Aorta (tissue), 5 donors: Measurements from ENCODE around the gene UBR4. TPM values are rescaled to one million over a fixed set of nuclear protein-coding genes. Genes with fewer than 3 reads are reported as not detected.

ENCODE experiments used
- ATAC-seq: fragments of 200-7000 bp; cut with Tn5 transposase; one replicate; pipeline ENCODE4 v1.9.1; 2022; ENCODE audit warnings: moderate library complexity; ENCODE audit not compliant: low FRiP score
- DNase-seq, 2 donors: peaks; one replicate each; pipeline ENCODE4 v3.0.0-alpha.2; 2020
- H3K27ac ChIP-seq, 2 donors: one replicate each; pipeline ENCODE4 v1.5.1; 2013; ENCODE audit warnings: low read length in 2 of 2, mild to moderate bottlenecking in 2 of 2, moderate library complexity in 2 of 2, control low read depth in 1 of 2, inconsistent platforms in 1 of 2, low read depth in 1 of 2
- H3K27me3 ChIP-seq, 2 donors: one replicate each; pipeline ENCODE4 v1.6.1; 2013; ENCODE audit warnings: control low read depth in 1 of 2, low read length in 1 of 2, mild to moderate bottlenecking in 1 of 2, moderate library complexity in 1 of 2; ENCODE audit not compliant: insufficient read depth in 2 of 2, control insufficient read depth in 1 of 2
- H3K36me3 ChIP-seq, 2 donors: one replicate each; pipeline ENCODE4 v1.6.1; 2013; ENCODE audit warnings: control low read depth in 1 of 2, low read length in 1 of 2, mild to moderate bottlenecking in 1 of 2; ENCODE audit not compliant: insufficient read depth in 2 of 2, control insufficient read depth in 1 of 2
- H3K4me1 ChIP-seq, 2 donors: one replicate each; pipeline ENCODE4 v1.6.1; 2013; ENCODE audit warnings: low read length in 2 of 2, control low read depth in 1 of 2, mild to moderate bottlenecking in 1 of 2, moderate library complexity in 1 of 2; ENCODE audit not compliant: insufficient read depth in 2 of 2, control insufficient read depth in 1 of 2
- H3K4me3 ChIP-seq, 2 donors: one replicate each; pipeline ENCODE4 v1.5.1; 2013; ENCODE audit warnings: low read length in 2 of 2, control low read depth in 1 of 2, mild to moderate bottlenecking in 1 of 2
- H3K9me3 ChIP-seq: one replicate; pipeline ENCODE4 v1.6.1; 2013; ENCODE audit warnings: mild to moderate bottlenecking, low read length; ENCODE audit not compliant: control insufficient read depth
- WGBS, 2 donors: extraction: QIAGEN DNeasy Blood & Tissue Kit; methylation state at CpG; one replicate each; pipeline ENCODE4 v1.1.7; 2013; 5-methylcytosine and 5-hydroxymethylcytosine counted together
- intact Hi-C, 2 donors: fragments of 100-400 bp; cut with DNase I; formaldehyde crosslinking; loops; one replicate each; pipeline versions ENCODE4 v1.14.2 to v1.15.0; 2022
- polyA plus RNA-seq, 2 donors: library from polyadenylated mRNA; stranded (reverse); fragments of 200-250 nt; gene quantifications; one replicate each; pipeline ENCODE4 v1.2.3, GENCODE V29; 2013
- total RNA-seq, 2 donors: library from RNA; stranded (reverse); fragmentation: NEBNext Ultra II Directional; extraction: Animal tissue kit (Norgen Biotek cat#: 25700); gene quantifications; one replicate each; pipeline ENCODE4 v1.2.1, GENCODE V29; 2021
- donor health status: healthy with polysubstance abuse.
- donor health status: Bipolar disorder and iron deficiency.
- donor health status: DM: no; HTN: no; CAD: no.
- donor health status: DM: no; HTN: no; CAD: no.
- donor health status: DM: yes; HTN: yes; CAD: no.

The UBR4 gene
- total and polyA plus RNA-seq, 4 donors: 16.4 to 293 (median 187) TPM

GRCh38 chr1:19210772-19211549 is 895 bp upstream of the UBR4 start:
- no peaks in the 10 kb centered on the region for H3K9me3 ChIP-seq
- intact Hi-C loops: no loop called here
- peak overlapping the region; percentile 46 to 99 for H3K27ac ChIP-seq
- peak overlapping the region; percentile 88 to 98 for H3K4me3 ChIP-seq
- ATAC-seq: no peak
- no peak for DNase-seq
- H3K27me3 ChIP-seq: no peaks in the 10 kb centered on the region
- WGBS, 2 donors: 18 to 20% methylated on average over 12 of the region's 12 CpGs
- no peaks in the 10 kb centered on the region for H3K36me3 ChIP-seq
- H3K4me1 ChIP-seq: peaks cover 0 to 5% of the 10 kb centered on the region in 2 donors

- intact Hi-C loops: no loop called here
- ATAC-seq (peak; percentile 66), DNase-seq (peak in 1 of 2 donors; percentile 78)
- no peaks in the 10 kb centered on the region for H3K9me3 ChIP-seq
- 0% methylated on average over 27 to 28 of the region's 28 CpGs for WGBS, 2 donors
- no peaks in the 10 kb centered on the region for H3K36me3 ChIP-seq
- H3K27me3 ChIP-seq: no peaks in the 10 kb centered on the region
- peak overlapping the region; percentile 53 to 92 for H3K27ac ChIP-seq
- peak overlapping the region; percentile 88 to 91 for H3K4me3 ChIP-seq
- H3K4me1 ChIP-seq: peaks cover 0 to 5% of the 10 kb centered on the region in 2 donors
Measured at GRCh38 chr1:19209439-19209989, 552 bp downstream of the UBR4 start.

GRCh38 chr1:19208710-19209438 is 1.2 kb downstream of the UBR4 start:
- no peaks in the 10 kb centered on the region for H3K27me3 ChIP-seq
- 2 to 3% methylated on average over 8 of the region's 8 CpGs for WGBS, 2 donors
- intact Hi-C loops: no loop called here

GRCh38 chr1:19206947-19207346 is 3.1 kb downstream of the UBR4 start:
- no peaks in the 10 kb centered on the region for H3K27me3 ChIP-seq
- ATAC-seq (no peak), DNase-seq (no peak)
- no peaks in the 10 kb centered on the region for H3K9me3 ChIP-seq
- WGBS, 2 donors: 72 to 74% methylated on average over 3 of the region's 3 CpGs
- no peaks in the 10 kb centered on the region for H3K36me3 ChIP-seq
- H3K27ac ChIP-seq: no peak overlapping the region
- intact Hi-C loops: no loop called here
- H3K4me1 ChIP-seq: peaks cover 0 to 5% of the 10 kb centered on the region in 2 donors
- no peak overlapping the region for H3K4me3 ChIP-seq

More at GRCh38 chr1:19208710-19209438, 1.2 kb downstream of the UBR4 start:
- Histone ChIP-seq H3K36me3 (no peaks in the 10 kb centered on the region), H3K27ac (peak overlapping the region; percentile 63 to 92), H3K9me3 (no peaks in the 10 kb centered on the region), H3K4me1 (peaks cover 0 to 5% of the 10 kb centered on the region in 2 donors), H3K4me3 (peak overlapping the region; percentile 88 to 91)
- DNase-seq (no peak), ATAC-seq (no peak)

- 62 to 64% methylated on average over 5 of the region's 5 CpGs for WGBS, 2 donors
- intact Hi-C loops: no loop called here
- Histone ChIP-seq H3K36me3 (no peaks in the 10 kb centered on the region), H3K4me3 (no peak overlapping the region), H3K9me3 (no peaks in the 10 kb centered on the region), H3K27ac (peak overlapping the region in 1 of 2 donors; percentile 49), H3K27me3 (no peaks in the 10 kb centered on the region), H3K4me1 (peaks cover 0 to 3% of the 10 kb centered on the region in 2 donors)
- no peak for ATAC-seq
- DNase-seq: no peak
Measured at GRCh38 chr1:19205845-19206244, 4.2 kb downstream of the UBR4 start.

GRCh38 chr1:19205403-19205802 is 4.7 kb downstream of the UBR4 start:
- ATAC-seq (no peak), DNase-seq (no peak)
- H3K27me3 ChIP-seq: no peaks in the 10 kb centered on the region
- peaks cover 0 to 3% of the 10 kb centered on the region in 2 donors for H3K4me1 ChIP-seq
- 86 to 100% methylated on average over 1 of the region's 1 CpG for WGBS, 2 donors
- H3K36me3 ChIP-seq: no peaks in the 10 kb centered on the region
- H3K27ac ChIP-seq: peak overlapping the region in 1 of 2 donors; percentile 49
- no peaks in the 10 kb centered on the region for H3K9me3 ChIP-seq
- H3K4me3 ChIP-seq: no peak overlapping the region
- intact Hi-C loops: no loop called here

- WGBS, 2 donors: 84 to 85% methylated on average over 6 of the region's 6 CpGs
- Histone ChIP-seq H3K4me1 (peaks cover 0 to 3% of the 10 kb centered on the region in 2 donors), H3K9me3 (no peaks in the 10 kb centered on the region), H3K36me3 (no peaks in the 10 kb centered on the region), H3K27ac (no peak overlapping the region), H3K27me3 (no peaks in the 10 kb centered on the region), H3K4me3 (no peak overlapping the region)
- no peak for DNase-seq
- no peak for ATAC-seq
- intact Hi-C loops: loop anchor here in 1 of 2 donors (5.0 kb wide), 1 partner anchor 38 kb away; no protein-coding TSS in a partner anchor
Measured at GRCh38 chr1:19204446-19205266, 5.4 kb downstream of the UBR4 start.

GRCh38 chr1:19203440-19203839 is 6.6 kb downstream of the UBR4 start:
- intact Hi-C loops: loop anchor here in 1 of 2 donors (5.0 kb wide), 1 partner anchor 39 kb away; no protein-coding TSS in a partner anchor
- no peak overlapping the region for H3K4me3 ChIP-seq
- WGBS, 2 donors: 8 to 9% methylated on average over 2 of the region's 2 CpGs
- ATAC-seq: peak; percentile 43
- H3K4me1 ChIP-seq: peaks cover 0 to 3% of the 10 kb centered on the region in 2 donors
- peak overlapping the region in 1 of 2 donors; percentile 57 for H3K27ac ChIP-seq
- H3K36me3 ChIP-seq: no peaks in the 10 kb centered on the region
- no peaks in the 10 kb centered on the region for H3K9me3 ChIP-seq
- no peak for DNase-seq
- H3K27me3 ChIP-seq: no peaks in the 10 kb centered on the region
